ENCODE data around the gene ZSWIM6. TPM values are rescaled to one million over a fixed set of nuclear protein-coding genes. Genes with fewer than 3 reads are reported as not detected.

The ZSWIM6 gene
- polyA plus RNA-seq, 1 donor from 2014 or later = 0.60 TPM

GRCh38 chr5:61532983-61533382, 200.9 kb downstream of the ZSWIM6 start:
- H3K4me1 Mint-ChIP-seq = peaks cover 0 to 4% (median 4%) of the 10 kb centered on the region in 3 donors
- no peak overlapping the region for H3K27ac Mint-ChIP-seq
- H3K4me3 Mint-ChIP-seq = no peak overlapping the region
- H3K27me3 Mint-ChIP-seq = no peaks in the 10 kb centered on the region
- H3K9me3 Mint-ChIP-seq = peaks cover 2 to 8% (median 5%) of the 10 kb centered on the region in 3 donors
- H3K36me3 Mint-ChIP-seq = peaks cover 42% of the 10 kb centered on the region

GRCh38 chr5:61534481-61535267, 202.6 kb downstream of the ZSWIM6 start:
- H3K9me3 Mint-ChIP-seq = peaks cover 2 to 9% (median 8%) of the 10 kb centered on the region in 3 donors
- H3K36me3 Mint-ChIP-seq = peaks cover 53% of the 10 kb centered on the region
- no peak overlapping the region for H3K4me3 Mint-ChIP-seq
- H3K4me1 Mint-ChIP-seq = peaks cover 0 to 4% (median 4%) of the 10 kb centered on the region in 3 donors
- H3K27me3 Mint-ChIP-seq = no peaks in the 10 kb centered on the region
- no peak overlapping the region for H3K27ac Mint-ChIP-seq

GRCh38 chr5:61535828-61536227, 203.8 kb downstream of the ZSWIM6 start:
- Mint-ChIP-seq H3K27ac (no peak overlapping the region), H3K9me3 (peaks cover 2 to 9% (median 8%) of the 10 kb centered on the region in 3 donors), H3K4me1 (peaks cover 0 to 4% (median 4%) of the 10 kb centered on the region in 3 donors), H3K27me3 (no peaks in the 10 kb centered on the region), H3K4me3 (no peak overlapping the region), H3K36me3 (peaks cover 49% of the 10 kb centered on the region)

GRCh38 chr5:61536922-61537321, 204.9 kb downstream of the ZSWIM6 start:
- no peak overlapping the region for H3K4me3 Mint-ChIP-seq
- H3K9me3 Mint-ChIP-seq = peaks cover 2 to 12% (median 8%) of the 10 kb centered on the region in 3 donors
- H3K27ac Mint-ChIP-seq = no peak overlapping the region
- peaks cover 0 to 4% (median 4%) of the 10 kb centered on the region in 3 donors for H3K4me1 Mint-ChIP-seq
- H3K27me3 Mint-ChIP-seq = no peaks in the 10 kb centered on the region
- H3K36me3 Mint-ChIP-seq = peaks cover 51% of the 10 kb centered on the region

- Mint-ChIP-seq H3K27me3 (no peaks in the 10 kb centered on the region), H3K36me3 (peaks cover 55% of the 10 kb centered on the region), H3K27ac (peak overlapping the region in 1 of 3 donors; percentile 18), H3K9me3 (peaks cover 4 to 15% (median 8%) of the 10 kb centered on the region in 3 donors), H3K4me3 (no peak overlapping the region), H3K4me1 (peaks cover 0 to 2% (median 0%) of the 10 kb centered on the region in 3 donors)
Observed at GRCh38 chr5:61538722-61539501, 206.9 kb downstream of the ZSWIM6 start.

- H3K4me3 Mint-ChIP-seq = no peak overlapping the region
- no peaks in the 10 kb centered on the region for H3K4me1 Mint-ChIP-seq
- no peaks in the 10 kb centered on the region for H3K9me3 Mint-ChIP-seq
- no peak overlapping the region for H3K27ac Mint-ChIP-seq
- H3K27me3 Mint-ChIP-seq = no peaks in the 10 kb centered on the region
- H3K36me3 Mint-ChIP-seq = peaks cover 6% of the 10 kb centered on the region
Observed at GRCh38 chr5:61549530-61549929, 217.5 kb downstream of the ZSWIM6 start.

- Mint-ChIP-seq H3K27me3 (peaks cover 2% of the 10 kb centered on the region), H3K4me1 (no peaks in the 10 kb centered on the region), H3K4me3 (no peak overlapping the region), H3K36me3 (peaks cover under 1% of the 10 kb centered on the region), H3K27ac (no peak overlapping the region), H3K9me3 (peaks cover 0 to 5% (median 0%) of the 10 kb centered on the region in 3 donors)
Observed at GRCh38 chr5:61551637-61552313, 219.7 kb downstream of the ZSWIM6 start.

GRCh38 chr5:61559146-61559545, 227.1 kb downstream of the ZSWIM6 start:
- Mint-ChIP-seq H3K27ac (no peak overlapping the region), H3K4me3 (no peak overlapping the region), H3K4me1 (no peaks in the 10 kb centered on the region), H3K9me3 (peaks cover 0 to 5% (median 4%) of the 10 kb centered on the region in 3 donors), H3K27me3 (peaks cover 6% of the 10 kb centered on the region), H3K36me3 (no peaks in the 10 kb centered on the region)

- no peaks in the 10 kb centered on the region for H3K36me3 Mint-ChIP-seq
- H3K27ac Mint-ChIP-seq = no peak overlapping the region
- no peaks in the 10 kb centered on the region for H3K4me1 Mint-ChIP-seq
- H3K27me3 Mint-ChIP-seq = peaks cover 6% of the 10 kb centered on the region
- peaks cover 0 to 5% (median 4%) of the 10 kb centered on the region in 3 donors for H3K9me3 Mint-ChIP-seq
- H3K4me3 Mint-ChIP-seq = no peak overlapping the region
Observed at GRCh38 chr5:61559722-61560121, 227.7 kb downstream of the ZSWIM6 start.

GRCh38 chr5:61563401-61563800, 231.3 kb downstream of the ZSWIM6 start:
- peaks cover 0 to 2% (median 0%) of the 10 kb centered on the region in 3 donors for H3K9me3 Mint-ChIP-seq
- peaks cover 2% of the 10 kb centered on the region for H3K36me3 Mint-ChIP-seq
- no peak overlapping the region for H3K27ac Mint-ChIP-seq
- peaks cover 5% of the 10 kb centered on the region for H3K27me3 Mint-ChIP-seq
- no peaks in the 10 kb centered on the region for H3K4me1 Mint-ChIP-seq
- H3K4me3 Mint-ChIP-seq = no peak overlapping the region

GRCh38 chr5:61567337-61567736, 235.3 kb downstream of the ZSWIM6 start:
- peaks cover 1% of the 10 kb centered on the region for H3K27me3 Mint-ChIP-seq
- H3K4me3 Mint-ChIP-seq = no peak overlapping the region
- H3K27ac Mint-ChIP-seq = no peak overlapping the region
- peaks cover 0 to 1% (median 0%) of the 10 kb centered on the region in 3 donors for H3K9me3 Mint-ChIP-seq
- peaks cover 2% of the 10 kb centered on the region for H3K36me3 Mint-ChIP-seq
- H3K4me1 Mint-ChIP-seq = no peaks in the 10 kb centered on the region

- peaks cover 0 to 1% (median 0%) of the 10 kb centered on the region in 3 donors for H3K9me3 Mint-ChIP-seq
- no peaks in the 10 kb centered on the region for H3K4me1 Mint-ChIP-seq
Observed at GRCh38 chr5:61569353-61569752, 237.3 kb downstream of the ZSWIM6 start.

GRCh38 chr5:61570767-61571166, 238.7 kb downstream of the ZSWIM6 start:
- Mint-ChIP-seq H3K4me3 (no peak overlapping the region), H3K4me1 (no peaks in the 10 kb centered on the region), H3K36me3 (peaks cover 2% of the 10 kb centered on the region), H3K27ac (no peak overlapping the region), H3K27me3 (peaks cover 5% of the 10 kb centered on the region), H3K9me3 (peaks cover 0 to 1% (median 0%) of the 10 kb centered on the region in 3 donors)

More at GRCh38 chr5:61569353-61569752, 237.3 kb downstream of the ZSWIM6 start:
- H3K27ac Mint-ChIP-seq = no peak overlapping the region
- peaks cover 2% of the 10 kb centered on the region for H3K36me3 Mint-ChIP-seq
- peaks cover 6% of the 10 kb centered on the region for H3K27me3 Mint-ChIP-seq
- H3K4me3 Mint-ChIP-seq = no peak overlapping the region

- H3K4me3 Mint-ChIP-seq = no peak overlapping the region
- H3K27me3 Mint-ChIP-seq = peaks cover 5% of the 10 kb centered on the region
- H3K4me1 Mint-ChIP-seq = no peaks in the 10 kb centered on the region
- H3K27ac Mint-ChIP-seq = no peak overlapping the region
- H3K9me3 Mint-ChIP-seq = peaks cover 0 to 1% (median 0%) of the 10 kb centered on the region in 3 donors
- H3K36me3 Mint-ChIP-seq = no peaks in the 10 kb centered on the region
Observed at GRCh38 chr5:61572959-61573358, 240.9 kb downstream of the ZSWIM6 start.

GRCh38 chr5:61575103-61575502, 243.0 kb downstream of the ZSWIM6 start:
- Mint-ChIP-seq H3K27ac (no peak overlapping the region), H3K4me1 (no peaks in the 10 kb centered on the region), H3K27me3 (peaks cover 5% of the 10 kb centered on the region), H3K4me3 (no peak overlapping the region), H3K36me3 (no peaks in the 10 kb centered on the region), H3K9me3 (no peaks in the 10 kb centered on the region)
